Thyroid gland (tissue), 4 donors: ENCODE measurements around the gene RIPOR3. TPM values are rescaled to one million over a fixed set of nuclear protein-coding genes. Genes with fewer than 3 reads are reported as not detected.

Experiments used
- DNase-seq, 2 donors: peaks; one replicate each; pipeline ENCODE4 v3.0.0-alpha.2; 2019
- H3K27ac ChIP-seq, 3 donors: fragments of 200-600 bp; sonication (generic); 1 replicate in 2 of 3; 2 replicates in 1 of 3; pipeline ENCODE4 v1.5.1; 2016 to 2019; ENCODE audit warnings: mild to moderate bottlenecking in 1 of 3, moderate library complexity in 1 of 3
- H3K27me3 ChIP-seq: fragments of 200-600 bp; sonication (generic); one replicate; pipeline ENCODE4 v1.5.1; 2019
- H3K36me3 ChIP-seq, 2 donors: fragments of 200-600 bp; sonication (generic); one replicate each; pipeline ENCODE4 v1.5.1; 2016 to 2019
- H3K4me1 ChIP-seq, 2 donors: fragments of 200-600 bp; sonication (generic); one replicate each; pipeline ENCODE4 v1.5.1; 2017 to 2019
- H3K4me3 ChIP-seq, 3 donors: fragments of 200-600 bp; sonication (generic); replicated peaks in 1 of 3; 1 replicate in 2 of 3; 2 replicates in 1 of 3; pipeline ENCODE4 v1.5.1; 2016; ENCODE audit warnings: mild to moderate bottlenecking in 1 of 3
- H3K9me3 ChIP-seq: fragments of 200-600 bp; sonication (generic); one replicate; pipeline ENCODE4 v1.5.1; 2017
- CTCF ChIP-seq, 6 experiments: fragments of 200-600 bp in 3 of 6; fragments of 450-650 bp in 3 of 6; sonication (generic) in 3 of 6; IDR thresholded peaks; one replicate each; pipeline ENCODE4 v1.5.1; 2016 to 2019; ENCODE audit warnings: antibody characterized with exemption in 6 of 6, mild to moderate bottlenecking in 2 of 6, inconsistent platforms in 1 of 6, moderate library complexity in 1 of 6
- POLR2A ChIP-seq, 2 donors: fragments of 450-650 bp; IDR thresholded peaks; one replicate each; pipeline ENCODE4 v1.6.1; 2017; ENCODE audit warnings: antibody characterized with exemption in 2 of 2, mild to moderate bottlenecking in 2 of 2, moderate library complexity in 1 of 2
- WGBS, 2 donors: methylation state at CpG; one replicate each; pipeline ENCODE4 v1.1.5; 2017; 5-methylcytosine and 5-hydroxymethylcytosine counted together
- intact Hi-C: fragments of 100-400 bp; cut with DNase I; formaldehyde crosslinking; loops from one replicate; pipeline ENCODE4 v1.15.1; 2023
- total RNA-seq, 4 donors: library from RNA; depleted of rRNA; stranded (reverse); fragments of >200 nt; gene quantifications; one replicate each; pipeline ENCODE4 v1.2.3, GENCODE V29; 2016

Gene RIPOR3
- total RNA-seq, result 10 to 100 TPM in 1 of 4 donors, 1 to 10 TPM in 3; 6.2 to 23.9 (median 9.5) TPM

GRCh38 chr20:50690650-50691572, at the start of gene RIPOR3:
Gene RIPOR3, minus strand, starts transcription at chr20:50691542. Its CDS starts 414 bp downstream, at chr20:50691128.
- DNase-seq, result peak in 1 of 2 donors; percentile 12
- intact Hi-C loops, result no loop called here
- TF ChIP-seq POLR2A (IDR thresholded peaks at IDR 0.05) (no peak), CTCF (IDR thresholded peaks at IDR 0.05) (no peak)
- H3K9me3 ChIP-seq, result no peaks in the 10 kb centered on the region
- no peaks in the 10 kb centered on the region for H3K36me3 ChIP-seq
- 40 to 43% methylated on average over 19 to 25 of the region's 42 CpGs for WGBS, 2 donors
- peak within 1 kb of the TSS in 2 of 3 donors; percentile 17 to 32 for H3K27ac ChIP-seq
- H3K4me3 ChIP-seq, result peak within 1 kb of the TSS in 1 of 3 donors; percentile 9
- H3K4me1 ChIP-seq, result peaks cover 4 to 6% of the 10 kb centered on the region in 2 donors
- no peaks in the 10 kb centered on the region for H3K27me3 ChIP-seq

GRCh38 chr20:50737352-50737751, 46.0 kb upstream of the RIPOR3 start:
- no peak overlapping the region for H3K4me3 ChIP-seq
- peak; percentile 18 to 20 for DNase-seq
- H3K27ac ChIP-seq, result peak overlapping the region; percentile 30 to 66 (median 49)
- H3K27me3 ChIP-seq, result no peaks in the 10 kb centered on the region
- no peaks in the 10 kb centered on the region for H3K36me3 ChIP-seq
- TF ChIP-seq CTCF (IDR thresholded peaks at IDR 0.05) (no peak), POLR2A (IDR thresholded peaks at IDR 0.05) (no peak)
- WGBS, 2 donors, result 64 to 72% methylated on average over 4 of the region's 4 CpGs
- no peaks in the 10 kb centered on the region for H3K9me3 ChIP-seq
- intact Hi-C loops, result no loop called here
- peaks cover 33 to 66% of the 10 kb centered on the region in 2 donors for H3K4me1 ChIP-seq

GRCh38 chr20:50735813-50736212, 44.5 kb upstream of the RIPOR3 start:
- no peaks in the 10 kb centered on the region for H3K27me3 ChIP-seq
- intact Hi-C loops, result no loop called here
- H3K36me3 ChIP-seq, result no peaks in the 10 kb centered on the region
- H3K9me3 ChIP-seq, result no peaks in the 10 kb centered on the region
- no peak for DNase-seq
- peaks cover 22 to 52% of the 10 kb centered on the region in 2 donors for H3K4me1 ChIP-seq
- peak overlapping the region in 1 of 3 donors; percentile 7 for H3K27ac ChIP-seq
- no peak overlapping the region for H3K4me3 ChIP-seq
- TF ChIP-seq POLR2A (IDR thresholded peaks at IDR 0.05) (no peak), CTCF (IDR thresholded peaks at IDR 0.05) (no peak)

GRCh38 chr20:50734730-50735679, 43.7 kb upstream of the RIPOR3 start:
- Histone ChIP-seq H3K4me3 (no peak overlapping the region), H3K36me3 (no peaks in the 10 kb centered on the region), H3K27me3 (no peaks in the 10 kb centered on the region), H3K27ac (peak overlapping the region in 1 of 3 donors; percentile 7), H3K4me1 (peaks cover 18 to 57% of the 10 kb centered on the region in 2 donors), H3K9me3 (no peaks in the 10 kb centered on the region)
- intact Hi-C loops, result no loop called here
- no peak for DNase-seq
- TF ChIP-seq POLR2A (IDR thresholded peaks at IDR 0.05) (no peak), CTCF (IDR thresholded peaks at IDR 0.05) (no peak)
- 92 to 94% methylated on average over 9 of the region's 9 CpGs for WGBS, 2 donors
